GM10847 (cell line): ENCODE data around the gene CKAP5.

Source experiments
- POLR2A ChIP-seq: IDR thresholded peaks from 2 replicates; pipeline ENCODE4 v1.6.1; 2011; ENCODE audit not compliant: insufficient read length; ENCODE audit errors: extremely low read depth

Gene CKAP5

DNA sequence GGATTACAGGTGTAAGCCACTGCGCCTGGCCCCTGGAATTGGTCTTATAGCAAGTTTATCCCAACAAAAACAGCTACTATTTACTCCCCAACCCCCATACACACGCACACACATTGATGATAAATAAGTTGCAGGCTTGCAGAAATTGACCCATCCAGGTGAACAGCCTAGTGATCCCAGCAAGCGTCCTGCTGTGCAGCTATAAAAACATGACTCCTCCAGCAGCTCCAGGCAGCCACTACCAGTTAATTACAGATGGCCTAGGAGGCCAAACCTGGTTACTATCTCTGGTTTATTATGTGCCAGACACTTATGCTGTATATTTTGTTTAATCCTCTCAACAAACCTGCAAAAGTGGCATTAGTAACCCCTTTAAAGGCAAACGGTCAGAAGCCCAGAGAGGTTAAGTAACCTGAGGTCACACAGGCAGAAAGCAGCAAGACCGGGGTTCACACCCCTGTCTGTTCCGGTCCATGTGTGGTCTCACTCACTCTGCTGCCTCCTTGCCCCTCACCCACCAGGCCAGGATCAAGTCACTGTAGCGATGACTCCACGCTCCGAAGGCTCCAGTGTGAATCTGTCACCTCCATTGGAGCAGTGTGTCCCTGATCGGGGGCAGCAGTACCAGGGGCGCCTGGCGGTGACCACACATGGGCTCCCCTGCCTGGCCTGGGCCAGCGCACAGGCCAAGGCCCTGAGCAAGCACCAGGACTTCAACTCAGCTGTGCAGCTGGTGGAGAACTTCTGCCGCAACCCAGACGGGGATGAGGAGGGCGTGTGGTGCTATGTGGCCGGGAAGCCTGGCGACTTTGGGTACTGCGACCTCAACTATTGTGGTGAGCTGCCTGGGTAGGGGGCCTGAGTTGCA lies 120.5 kb downstream of the CKAP5 start:
- TF ChIP-seq POLR2A: no peak

DNA sequence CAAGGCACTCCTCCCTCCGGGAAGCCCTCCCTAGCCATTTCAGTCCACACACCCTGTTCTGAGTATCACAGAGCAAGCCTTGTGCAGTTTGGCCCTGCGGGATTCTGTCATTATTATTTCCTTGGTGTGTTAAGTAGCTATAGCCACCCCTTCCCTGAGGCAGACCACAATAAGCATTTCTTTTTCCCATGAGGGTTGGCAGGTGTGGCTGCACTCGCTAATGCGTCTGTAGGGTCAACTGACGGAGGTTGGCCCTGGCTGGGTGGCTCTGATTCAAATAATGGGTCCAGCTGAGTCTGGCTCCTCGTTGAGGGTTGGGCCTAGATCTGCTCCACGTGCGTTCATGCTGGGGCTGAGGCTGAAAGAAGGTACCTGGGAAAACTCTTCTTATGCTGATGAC lies 122.0 kb downstream of the CKAP5 start:
- no peak for TF ChIP-seq POLR2A

DNA sequence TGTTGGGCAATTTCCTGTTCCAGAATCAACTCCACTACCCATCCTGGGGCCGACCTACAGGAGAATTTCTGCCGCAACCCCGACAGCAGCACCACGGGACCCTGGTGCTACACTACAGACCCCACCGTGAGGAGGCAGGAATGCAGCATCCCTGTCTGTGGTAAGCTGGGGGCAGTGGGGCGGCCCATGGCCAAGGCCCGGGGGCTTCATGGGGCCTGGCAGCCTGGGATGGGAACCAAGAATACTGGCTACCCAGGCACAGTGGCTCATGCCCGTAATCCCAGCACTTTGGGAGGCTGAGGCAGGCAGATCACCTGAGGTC lies 122.8 kb downstream of the CKAP5 start:
- no peak for TF ChIP-seq POLR2A

DNA sequence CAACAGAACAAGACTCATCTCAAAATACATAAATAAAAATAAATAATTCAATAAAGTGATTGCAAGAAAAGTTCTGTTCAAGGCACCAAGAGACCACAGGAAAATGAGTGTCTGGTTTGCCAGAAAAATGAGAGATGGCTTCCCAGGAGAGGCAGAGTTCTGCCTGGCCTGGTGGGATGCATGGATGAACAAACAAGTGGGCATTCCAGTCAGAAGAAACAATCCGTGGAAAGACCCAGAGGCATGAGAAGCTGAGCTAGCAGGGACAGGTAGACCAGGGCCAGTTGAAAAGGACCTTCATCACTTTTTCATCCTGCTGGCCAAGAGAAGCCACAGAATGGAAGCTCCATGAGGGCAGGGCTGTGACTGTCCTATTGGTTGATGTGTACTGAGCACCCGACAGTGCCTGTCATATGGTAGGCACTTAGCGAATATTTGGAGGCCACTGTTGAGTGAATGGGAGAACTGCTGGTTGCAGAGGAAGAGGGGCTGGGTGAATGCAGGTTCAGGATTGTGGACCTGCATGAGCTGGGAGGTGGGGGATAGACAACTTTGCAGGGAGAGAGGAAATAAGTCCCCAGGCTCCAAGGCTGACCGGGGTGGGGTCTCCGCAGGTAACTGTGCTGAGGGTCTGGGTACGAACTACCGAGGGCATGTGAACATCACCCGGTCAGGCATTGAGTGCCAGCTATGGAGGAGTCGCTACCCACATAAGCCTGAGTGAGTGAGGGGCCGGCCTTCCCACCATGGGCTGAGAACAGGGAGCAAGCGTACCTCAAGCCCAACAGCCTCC lies 123.3 kb downstream of the CKAP5 start:
- no peak for TF ChIP-seq POLR2A

DNA sequence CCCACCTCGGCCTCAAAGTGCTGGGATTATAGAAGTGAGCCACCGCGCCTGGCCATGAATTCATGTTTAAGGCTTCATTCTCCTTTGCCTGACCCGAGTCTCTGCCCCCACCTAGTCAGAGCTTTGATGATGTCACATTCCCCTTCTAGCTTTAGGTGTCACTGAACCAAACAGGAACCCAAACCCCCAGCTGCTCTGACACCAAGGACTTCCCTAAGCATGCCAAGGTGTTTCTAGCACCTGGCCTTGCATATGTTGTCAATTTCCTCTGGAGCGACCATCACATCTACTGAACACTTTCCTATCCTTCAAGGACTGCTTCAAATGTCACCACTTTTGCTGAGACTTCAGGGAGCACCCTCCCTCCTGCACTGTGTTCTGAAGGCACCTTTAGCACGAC lies 124.8 kb downstream of the CKAP5 start:
- no peak for TF ChIP-seq POLR2A

DNA sequence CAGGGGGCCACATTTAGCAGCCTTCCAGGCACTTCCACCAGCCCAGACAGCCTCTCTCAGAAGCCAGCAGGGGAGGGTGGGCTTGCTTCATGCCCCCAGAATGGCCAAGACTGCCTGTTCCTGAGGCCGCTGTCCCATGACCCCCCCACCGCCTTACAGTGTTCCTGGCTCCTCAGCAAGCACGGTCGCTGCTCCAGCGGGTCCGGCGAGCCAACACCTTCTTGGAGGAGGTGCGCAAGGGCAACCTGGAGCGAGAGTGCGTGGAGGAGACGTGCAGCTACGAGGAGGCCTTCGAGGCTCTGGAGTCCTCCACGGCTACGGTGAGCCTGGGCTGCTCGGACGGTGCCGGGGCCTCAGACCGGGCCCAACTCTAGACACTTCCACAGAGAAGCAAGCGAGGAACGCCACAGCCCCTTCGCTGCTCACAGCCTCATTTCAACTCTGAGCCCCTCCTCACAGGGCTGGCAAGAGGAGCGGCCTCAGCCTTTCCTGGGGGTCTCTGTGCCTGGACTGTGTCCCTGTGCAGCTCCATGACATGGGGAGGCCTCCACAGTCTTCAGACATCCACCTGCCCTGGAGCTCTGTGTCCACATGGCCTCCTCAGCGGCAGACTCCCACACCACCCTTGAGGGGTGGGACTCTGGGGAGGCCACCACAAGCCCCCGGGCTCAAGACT lies 126.4 kb downstream of the CKAP5 start:
- no peak for TF ChIP-seq POLR2A

DNA sequence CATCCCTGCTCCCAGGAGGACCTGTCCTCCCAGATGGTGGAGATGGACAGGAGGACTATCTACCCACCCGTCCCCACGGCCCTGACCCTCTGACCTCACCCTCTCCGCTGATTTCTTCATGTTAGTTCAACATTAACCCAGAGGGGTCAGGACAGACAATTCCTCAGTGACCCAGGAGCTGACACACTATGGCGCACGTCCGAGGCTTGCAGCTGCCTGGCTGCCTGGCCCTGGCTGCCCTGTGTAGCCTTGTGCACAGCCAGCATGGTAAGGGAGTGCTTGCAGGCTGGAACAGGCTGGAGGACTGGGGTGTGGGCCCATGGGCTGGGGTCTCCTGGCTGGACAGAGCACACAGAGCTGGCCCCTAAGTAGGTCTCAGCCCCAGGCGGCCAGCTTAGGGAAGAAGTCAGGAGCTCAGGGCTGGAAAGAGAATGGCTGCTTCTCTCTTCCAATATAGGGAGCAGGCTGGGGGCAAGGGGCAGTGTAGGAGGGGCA lies 127.0 kb downstream of the CKAP5 start, which contains the start of gene F2:
TSS of gene F2 (plus strand) at position 166 of the 495 bp plus-strand sequence. CDS start at position 189, 23 bp downstream.
- TF ChIP-seq POLR2A: no peak

DNA sequence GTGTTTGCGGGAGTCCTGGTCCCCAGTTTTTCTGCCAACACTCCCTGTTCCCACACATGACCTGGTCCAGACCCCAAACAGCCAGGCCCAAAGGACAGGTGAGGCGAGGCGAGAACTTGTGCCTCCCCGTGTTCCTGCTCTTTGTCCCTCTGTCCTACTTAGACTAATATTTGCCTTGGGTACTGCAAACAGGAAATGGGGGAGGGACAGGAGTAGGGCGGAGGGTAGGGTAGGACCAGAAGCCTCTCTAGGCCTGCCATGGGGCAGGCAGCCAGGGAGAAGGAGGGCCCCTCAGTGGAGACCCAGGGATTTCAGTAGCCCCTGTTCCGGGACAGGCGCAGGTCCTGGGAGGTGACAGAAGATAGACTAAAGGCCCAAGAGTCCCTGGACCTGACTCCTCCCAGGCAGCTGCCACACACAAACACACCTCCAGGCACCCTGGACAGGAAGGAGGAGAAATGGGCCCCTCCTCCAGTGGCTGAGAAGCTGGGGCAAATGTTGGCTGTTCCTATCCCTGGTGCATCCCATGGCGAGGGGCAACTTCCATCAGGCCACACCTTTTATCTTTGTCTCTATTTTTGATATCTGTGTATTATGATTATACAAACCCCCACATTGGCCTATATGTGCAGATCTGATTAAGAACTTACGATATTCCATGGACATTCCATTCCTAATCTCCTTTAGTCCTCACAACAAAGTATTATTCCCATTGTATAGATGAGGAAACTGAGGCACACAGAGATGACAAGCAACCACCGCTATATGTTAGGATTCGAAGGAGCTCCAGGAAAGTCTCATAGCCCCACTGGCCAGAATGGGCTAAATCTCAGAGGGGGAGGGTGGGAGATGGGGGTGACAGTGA lies 127.7 kb downstream of the CKAP5 start:
- no peak for TF ChIP-seq POLR2A

DNA sequence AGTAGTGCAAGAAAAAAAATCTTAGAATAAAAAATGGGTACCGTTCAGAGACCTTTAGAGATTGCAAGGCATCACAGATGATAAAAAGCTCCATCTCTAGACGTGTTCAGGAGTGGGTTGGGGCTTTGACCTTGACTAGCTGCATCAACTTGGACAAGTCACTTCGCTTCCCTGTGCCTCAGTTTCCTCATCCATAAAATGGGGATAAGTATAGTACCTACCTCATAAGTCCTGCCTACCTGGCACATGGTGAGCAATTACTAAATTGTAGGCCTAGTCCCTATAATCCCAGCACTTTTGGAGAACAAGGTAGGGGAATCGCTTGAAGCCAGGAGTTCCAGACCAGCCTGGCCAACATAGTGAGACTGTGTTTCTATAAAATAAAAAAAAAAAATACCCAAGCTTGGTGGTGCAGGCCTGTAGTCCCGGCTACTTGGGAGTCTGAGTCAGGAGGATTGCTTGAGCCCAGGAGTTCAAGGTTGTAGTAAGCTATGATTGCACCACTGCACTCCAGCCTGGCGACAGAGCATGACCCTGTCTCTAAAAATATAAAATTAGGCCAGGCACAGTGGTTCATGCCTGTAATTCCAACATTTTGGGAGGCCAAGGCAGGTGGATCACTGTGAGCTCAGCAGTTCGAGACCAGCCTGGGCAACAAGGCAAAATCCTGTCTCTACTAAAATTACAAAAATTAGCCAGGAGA lies 133.1 kb downstream of the CKAP5 start:
- no peak for TF ChIP-seq POLR2A

DNA sequence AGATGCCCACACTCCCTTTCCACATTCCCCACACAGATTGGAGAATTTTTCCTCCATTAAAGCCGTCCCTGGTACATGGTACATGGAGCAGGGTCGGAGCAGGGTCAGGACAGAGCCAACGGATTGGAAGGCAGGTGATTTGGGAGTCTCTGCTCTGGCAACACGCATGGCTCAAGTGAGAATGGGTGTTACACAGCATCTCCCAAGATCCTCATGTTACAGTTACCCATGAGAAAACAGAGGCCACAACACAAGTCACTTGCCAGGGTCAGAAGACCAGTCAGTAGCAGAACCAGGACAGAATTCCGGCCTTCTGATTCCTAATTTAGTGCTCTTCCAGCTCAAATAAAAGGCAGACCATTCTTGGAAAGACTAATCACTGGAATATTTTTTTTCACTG lies 134.8 kb downstream of the CKAP5 start:
- TF ChIP-seq POLR2A: no peak

DNA sequence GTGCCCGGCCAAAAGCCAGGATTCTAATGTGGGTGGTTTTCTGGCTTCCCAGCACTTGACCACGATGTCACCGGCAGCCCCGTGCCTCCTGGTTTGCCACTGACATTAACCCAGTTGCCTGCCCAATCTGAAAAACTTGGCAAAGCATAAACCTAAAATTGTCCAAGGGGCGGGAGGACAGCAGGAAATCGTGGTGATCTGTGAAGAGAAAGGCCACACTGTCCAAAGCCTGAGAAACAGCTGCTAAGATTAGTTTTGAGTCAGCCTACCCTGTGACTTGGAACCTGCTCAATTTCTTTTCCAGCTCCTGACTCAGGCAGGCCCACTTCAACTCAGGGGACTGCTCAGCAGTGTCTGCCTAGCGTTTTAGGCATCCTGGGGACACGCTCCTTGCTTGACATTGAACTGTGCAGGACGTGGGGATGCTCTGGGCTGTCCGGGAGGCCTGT lies 135.2 kb downstream of the CKAP5 start:
- no peak for TF ChIP-seq POLR2A

DNA sequence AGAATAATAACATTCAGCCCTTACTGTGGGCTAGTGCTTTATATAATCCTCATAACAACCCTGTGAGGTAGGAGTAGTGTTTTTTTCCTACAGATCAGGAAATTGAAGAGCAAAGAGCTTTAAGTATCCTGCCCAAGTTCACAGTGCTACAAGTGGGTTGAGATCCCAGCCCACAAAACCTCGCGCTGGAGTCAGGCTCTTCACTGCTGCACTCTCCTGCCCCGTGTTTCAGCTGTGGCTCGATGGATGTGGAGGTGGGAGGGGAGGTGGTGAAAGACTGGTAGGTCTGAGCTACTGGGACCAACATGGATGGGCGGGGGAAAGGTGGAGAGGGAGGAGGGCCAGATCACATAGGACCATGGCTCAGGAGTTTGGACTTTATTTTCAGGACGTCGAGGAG lies 139.2 kb downstream of the CKAP5 start:
- TF ChIP-seq POLR2A: no peak

DNA sequence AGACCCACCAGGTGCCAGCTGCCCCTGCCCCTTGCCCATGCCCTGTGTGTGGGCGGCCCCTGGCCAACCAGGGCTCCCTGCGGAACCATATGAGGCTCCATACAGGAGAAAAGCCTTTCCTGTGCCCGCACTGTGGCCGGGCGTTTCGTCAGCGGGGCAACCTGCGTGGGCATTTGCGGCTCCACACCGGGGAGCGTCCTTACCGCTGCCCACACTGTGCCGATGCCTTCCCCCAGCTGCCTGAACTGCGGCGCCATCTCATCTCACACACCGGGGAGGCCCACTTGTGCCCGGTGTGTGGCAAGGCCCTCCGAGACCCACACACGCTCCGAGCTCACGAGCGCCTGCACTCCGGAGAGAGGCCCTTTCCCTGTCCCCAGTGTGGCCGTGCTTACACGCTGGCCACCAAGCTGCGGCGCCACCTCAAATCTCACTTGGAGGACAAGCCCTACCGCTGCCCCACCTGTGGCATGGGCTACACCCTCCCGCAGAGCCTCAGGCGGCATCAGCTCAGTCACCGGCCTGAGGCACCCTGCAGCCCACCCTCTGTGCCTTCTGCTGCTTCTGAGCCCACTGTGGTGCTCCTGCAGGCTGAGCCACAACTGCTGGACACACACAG lies 140.9 kb downstream of the CKAP5 start:
- TF ChIP-seq POLR2A: no peak
